Mucosa of rectum (tissue), 2 donors: ENCODE data around the gene TMCC1.
"Not testable (repeated sequence)": the region's sequence is repeated elsewhere in the genome, so short reads cannot be mapped to it uniquely, and the experiment has no call there.

Experiments
- H3K27ac ChIP-seq, 2 donors: one replicate each; pipeline ENCODE4 v1.7.0; 2013; ENCODE audit warnings: inconsistent platforms in 2 of 2, low read depth in 2 of 2, low read length in 2 of 2
- H3K27me3 ChIP-seq, 2 donors: one replicate each; pipeline ENCODE4 v1.7.0; 2013; ENCODE audit warnings: low read length in 2 of 2; ENCODE audit not compliant: control insufficient read depth in 2 of 2, insufficient read depth in 2 of 2
- H3K36me3 ChIP-seq, 2 donors: one replicate each; pipeline ENCODE4 v1.7.0; 2013; ENCODE audit warnings: low read length in 2 of 2; ENCODE audit not compliant: control insufficient read depth in 2 of 2, insufficient read depth in 2 of 2
- H3K4me1 ChIP-seq, 2 donors: one replicate each; pipeline ENCODE4 v1.7.0; 2013; ENCODE audit warnings: low read length in 2 of 2, mild to moderate bottlenecking in 1 of 2; ENCODE audit not compliant: control insufficient read depth in 2 of 2, insufficient read depth in 2 of 2
- H3K4me3 ChIP-seq, 2 donors: one replicate each; pipeline ENCODE4 v1.7.0; 2013; ENCODE audit warnings: low read length in 2 of 2
- H3K9ac ChIP-seq, 2 donors: one replicate each; pipeline ENCODE4 v1.7.0; 2013; ENCODE audit warnings: low read length in 2 of 2, low read depth in 1 of 2, mild to moderate bottlenecking in 1 of 2
- H3K9me3 ChIP-seq, 2 donors: one replicate each; pipeline ENCODE4 v1.7.0; 2013; ENCODE audit warnings: low read length in 2 of 2; ENCODE audit not compliant: control insufficient read depth in 2 of 2
- donor health status: healthy.
- donor health status: Normal muscosa, but diverticular disease.

The TMCC1 gene

DNA sequence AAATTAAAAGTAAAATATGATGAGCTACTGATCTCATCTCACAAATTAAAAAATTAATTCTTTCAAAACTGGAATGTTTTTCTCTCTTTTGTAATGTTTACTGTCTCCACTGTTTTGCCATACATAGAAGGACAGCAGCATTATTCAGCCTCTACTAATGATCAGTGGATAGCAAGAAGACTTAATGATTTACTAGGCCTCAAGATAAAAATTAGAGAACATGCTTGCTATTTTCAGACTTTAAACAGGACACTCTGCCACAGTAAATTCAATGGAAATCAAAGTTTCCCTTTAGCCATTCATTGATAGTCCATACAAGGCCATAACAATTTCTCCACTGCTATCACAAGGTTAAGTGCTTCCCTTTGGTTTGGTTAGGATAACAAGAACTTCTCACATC is 129.4 kb downstream of the TMCC1 start:
- Histone ChIP-seq H3K27me3 (no peaks in the 10 kb centered on the region), H3K36me3 (no peaks in the 10 kb centered on the region), H3K4me1 (no peaks in the 10 kb centered on the region), H3K4me3 (no peak overlapping the region), H3K27ac (no peak overlapping the region), H3K9ac (no peak overlapping the region), H3K9me3 (no peaks in the 10 kb centered on the region)

DNA sequence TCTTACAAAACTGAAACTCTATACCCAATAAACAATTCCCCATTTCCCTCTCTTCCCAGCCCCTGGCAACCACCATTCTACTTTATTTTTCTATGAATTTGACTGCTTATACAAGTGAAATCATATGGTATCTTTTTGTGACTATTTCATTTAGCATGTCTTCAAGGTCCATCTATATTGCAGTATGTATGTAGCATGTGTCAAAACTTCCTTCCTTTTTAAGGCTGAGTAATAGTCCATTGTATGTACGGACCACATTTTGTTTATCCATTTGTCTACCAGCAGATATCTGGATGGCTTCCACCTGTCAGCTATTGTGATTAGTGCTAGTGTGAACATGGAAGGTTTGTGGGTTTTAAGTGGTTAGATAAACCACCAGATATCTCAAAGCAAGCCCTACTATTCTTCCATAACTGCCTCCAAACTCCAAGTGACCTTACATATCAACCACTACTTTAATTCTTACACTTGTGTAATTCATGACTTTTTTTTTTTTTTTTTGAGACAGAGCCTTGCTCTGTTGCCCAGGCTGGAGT is 134.7 kb downstream of the TMCC1 start:
- Histone ChIP-seq H3K4me3 (no peak overlapping the region), H3K9ac (no peak overlapping the region), H3K27ac (no peak overlapping the region), H3K36me3 (no peaks in the 10 kb centered on the region), H3K27me3 (no peaks in the 10 kb centered on the region), H3K4me1 (no peaks in the 10 kb centered on the region), H3K9me3 (no peaks in the 10 kb centered on the region)

DNA sequence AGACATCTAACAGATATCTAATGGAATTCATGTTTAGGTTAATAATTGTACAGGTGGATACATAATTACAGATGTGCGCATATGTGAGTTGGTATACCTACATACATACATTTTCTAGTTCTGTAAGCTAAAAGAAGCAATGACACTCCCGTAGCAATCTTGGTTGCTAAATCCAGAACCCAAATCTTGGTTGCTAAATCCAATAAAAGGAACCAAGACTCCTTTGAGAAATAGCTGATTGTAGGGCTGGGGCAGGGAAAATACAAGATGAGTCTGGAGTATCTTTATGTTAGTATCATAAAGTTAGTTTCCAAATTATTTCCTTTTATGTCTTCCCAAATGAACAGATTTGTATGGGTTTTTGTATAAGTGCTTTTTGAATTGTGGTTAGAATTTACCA is 135.2 kb downstream of the TMCC1 start:
- Histone ChIP-seq H3K36me3 (no peaks in the 10 kb centered on the region), H3K4me1 (no peaks in the 10 kb centered on the region), H3K27me3 (no peaks in the 10 kb centered on the region), H3K4me3 (no peak overlapping the region), H3K27ac (no peak overlapping the region), H3K9ac (no peak overlapping the region), H3K9me3 (no peaks in the 10 kb centered on the region)

DNA sequence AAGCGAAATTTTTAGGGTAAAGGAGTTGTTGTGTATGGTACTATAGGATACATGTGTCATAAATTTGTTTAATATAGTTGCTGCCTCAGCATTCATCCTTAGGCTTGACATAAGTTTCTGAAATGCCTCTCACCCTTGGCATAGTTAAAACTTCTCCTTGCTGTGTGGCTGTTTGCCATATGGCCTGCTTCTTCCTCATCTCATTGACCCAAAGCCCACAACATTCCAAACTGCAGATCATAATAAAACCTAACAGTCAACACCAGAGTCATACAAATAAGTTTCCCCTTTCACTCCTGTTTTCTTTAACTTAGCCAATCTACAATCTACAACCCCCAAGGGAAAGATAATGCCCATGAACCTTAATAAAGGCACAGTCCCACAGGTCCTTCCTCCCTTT is 136.6 kb downstream of the TMCC1 start:
- Histone ChIP-seq H3K4me1 (no peaks in the 10 kb centered on the region), H3K27me3 (no peaks in the 10 kb centered on the region), H3K36me3 (no peaks in the 10 kb centered on the region), H3K27ac (no peak overlapping the region), H3K9me3 (no peaks in the 10 kb centered on the region), H3K4me3 (no peak overlapping the region), H3K9ac (no peak overlapping the region)

DNA sequence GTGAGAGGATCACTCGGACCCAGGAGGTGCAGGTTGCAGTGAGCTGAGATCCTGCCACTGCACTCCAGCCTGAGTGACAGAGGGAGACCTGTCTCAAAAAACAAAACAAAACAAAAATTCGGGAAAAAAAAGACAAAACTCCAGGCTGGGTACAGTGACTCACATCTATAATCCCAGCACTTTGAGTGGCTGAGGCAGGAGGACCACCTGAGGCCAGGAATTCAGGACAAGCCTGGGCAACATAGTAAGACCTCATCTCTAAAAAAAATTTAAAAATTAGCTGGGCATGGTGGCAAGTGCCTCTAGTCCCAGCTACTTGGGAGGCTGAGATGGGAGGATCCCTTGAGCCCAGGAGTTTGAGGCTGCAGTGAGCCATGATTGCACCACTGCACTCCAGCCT is 142.4 kb downstream of the TMCC1 start:
- H3K27ac ChIP-seq, H3K4me3 ChIP-seq, H3K36me3 ChIP-seq, H3K9me3 ChIP-seq, H3K4me1 ChIP-seq, H3K27me3 ChIP-seq, H3K9ac ChIP-seq: not testable (repeated sequence)

DNA sequence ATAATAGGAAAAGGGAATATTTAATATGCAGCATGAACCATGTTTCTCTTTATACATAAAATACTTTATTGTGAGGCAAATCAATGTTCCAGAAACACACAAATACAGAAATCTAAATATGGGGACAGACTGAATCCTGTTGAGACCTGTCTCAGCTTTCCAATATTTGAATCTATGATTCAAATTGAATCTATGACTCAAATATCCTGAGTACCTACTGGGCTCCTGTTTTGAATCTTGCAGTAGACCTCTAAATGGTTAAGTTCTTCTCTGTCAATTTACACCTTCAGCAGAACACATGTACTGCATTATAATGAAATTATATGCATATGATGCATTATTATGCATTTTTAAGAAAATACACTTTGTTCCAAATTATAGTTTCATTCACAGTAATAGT is 143.8 kb downstream of the TMCC1 start:
- H3K4me3 ChIP-seq = no peak overlapping the region

DNA sequence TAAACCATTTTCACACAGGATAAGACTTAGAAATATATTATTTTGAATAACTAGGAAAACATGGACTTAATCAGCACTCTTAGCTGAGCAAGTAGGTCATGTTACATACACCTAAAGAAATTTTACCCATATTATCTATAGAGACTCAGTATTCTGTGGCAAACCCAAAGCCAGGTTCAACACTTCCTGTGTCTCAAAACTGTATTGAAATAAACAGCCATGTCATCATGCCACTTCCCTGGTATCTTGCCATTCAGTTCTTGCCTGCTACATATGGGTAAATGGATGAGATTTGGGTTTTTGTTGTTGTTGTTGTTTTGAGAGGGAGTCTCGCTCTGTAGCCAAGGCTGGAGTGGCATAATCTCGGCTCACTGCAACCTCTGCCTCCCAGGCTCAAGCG is 145.5 kb downstream of the TMCC1 start:
- Histone ChIP-seq H3K4me3 (no peak overlapping the region), H3K4me1 (no peaks in the 10 kb centered on the region), H3K9ac (no peak overlapping the region), H3K27ac (no peak overlapping the region), H3K9me3 (no peaks in the 10 kb centered on the region), H3K36me3 (no peaks in the 10 kb centered on the region), H3K27me3 (no peaks in the 10 kb centered on the region)

More for the DNA sequence above, 143.8 kb downstream of the TMCC1 start:
- Histone ChIP-seq H3K4me1 (no peaks in the 10 kb centered on the region), H3K27ac (no peak overlapping the region), H3K9me3 (no peaks in the 10 kb centered on the region), H3K27me3 (no peaks in the 10 kb centered on the region), H3K9ac (no peak overlapping the region), H3K36me3 (no peaks in the 10 kb centered on the region)

DNA sequence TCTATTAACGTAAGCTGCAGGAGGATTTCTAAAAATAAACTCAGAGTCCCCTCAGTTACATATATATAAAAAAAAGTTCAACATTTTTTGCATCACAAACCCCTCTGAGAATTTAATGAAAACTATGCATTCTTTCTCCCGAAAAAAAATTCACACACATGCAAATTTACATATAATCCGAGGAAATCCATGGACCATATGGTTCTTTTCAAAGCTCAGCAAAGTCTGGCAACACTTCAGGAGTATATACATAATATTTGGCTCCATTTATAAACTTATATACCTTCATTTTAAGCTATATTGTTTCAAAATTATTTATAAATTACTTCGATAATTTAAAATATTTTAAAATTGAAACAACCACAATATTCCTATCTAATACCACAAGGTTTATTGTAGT is 146.4 kb downstream of the TMCC1 start:
- Histone ChIP-seq H3K9ac (no peak overlapping the region), H3K4me1 (no peaks in the 10 kb centered on the region), H3K36me3 (no peaks in the 10 kb centered on the region), H3K9me3 (no peaks in the 10 kb centered on the region), H3K27me3 (no peaks in the 10 kb centered on the region), H3K4me3 (no peak overlapping the region), H3K27ac (no peak overlapping the region)

DNA sequence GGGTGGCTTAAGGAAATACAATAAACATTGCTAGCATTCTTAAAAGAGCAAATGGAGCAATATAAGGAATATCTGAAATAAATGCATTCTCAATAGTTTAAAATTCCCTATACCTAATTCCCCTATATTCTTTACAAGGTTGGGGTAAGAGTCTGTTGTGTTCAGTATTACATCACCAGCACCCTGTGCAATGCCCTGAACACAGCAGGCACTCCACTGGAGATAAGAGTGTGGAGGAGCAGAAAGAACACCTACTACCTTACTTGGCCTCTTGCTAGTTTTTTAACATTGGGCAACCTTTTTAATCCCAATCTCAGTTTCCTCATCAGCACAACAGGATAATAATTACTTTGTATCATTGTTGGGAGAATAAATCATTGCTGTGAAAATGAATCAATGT is 146.9 kb downstream of the TMCC1 start:
- H3K9me3 ChIP-seq = no peaks in the 10 kb centered on the region
- no peak overlapping the region for H3K27ac ChIP-seq
- no peaks in the 10 kb centered on the region for H3K36me3 ChIP-seq

DNA sequence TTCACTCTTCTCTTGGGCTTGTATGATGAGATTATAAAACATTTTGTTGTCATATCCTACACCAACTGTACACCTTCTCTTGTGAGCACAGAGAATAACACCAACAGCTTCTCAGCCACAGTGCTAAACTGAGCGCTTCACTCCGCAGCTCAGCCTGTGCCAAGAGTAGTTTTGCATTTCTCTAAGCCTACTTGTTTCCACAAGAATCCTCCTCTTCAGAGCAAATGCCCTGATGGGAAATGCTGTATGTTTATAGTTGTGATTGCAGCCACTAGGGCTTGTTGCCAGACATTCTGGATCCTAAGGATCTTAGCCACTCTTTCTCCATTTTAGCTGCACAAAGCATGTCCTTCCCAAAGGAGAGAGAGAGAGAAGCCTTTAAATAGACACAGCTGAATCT is 148.3 kb downstream of the TMCC1 start:
- Histone ChIP-seq H3K27ac (no peak overlapping the region), H3K9ac (no peak overlapping the region), H3K4me1 (no peaks in the 10 kb centered on the region)

More for the DNA sequence above, 146.9 kb downstream of the TMCC1 start:
- no peaks in the 10 kb centered on the region for H3K4me1 ChIP-seq
- no peaks in the 10 kb centered on the region for H3K27me3 ChIP-seq
- H3K4me3 ChIP-seq = no peak overlapping the region
- H3K9ac ChIP-seq = no peak overlapping the region

DNA sequence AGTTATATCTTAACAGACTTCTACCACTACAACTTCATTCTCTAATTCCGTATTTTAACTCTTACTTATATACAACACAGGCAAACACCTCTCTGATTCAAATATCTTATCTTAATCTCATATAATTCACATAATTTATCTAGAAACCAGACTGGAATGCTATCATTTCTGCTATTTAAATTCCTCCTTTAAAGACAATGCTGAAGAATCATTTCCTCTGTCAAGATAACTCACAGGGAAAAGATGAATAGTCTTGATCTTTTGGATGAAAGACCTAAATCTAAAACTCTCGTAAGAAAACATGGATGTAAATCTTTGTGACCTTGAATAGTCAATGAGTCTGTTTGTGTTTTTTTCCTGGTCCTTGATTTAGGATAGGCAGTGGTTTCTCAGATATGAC is 151.7 kb downstream of the TMCC1 start:
- Histone ChIP-seq H3K4me1 (no peaks in the 10 kb centered on the region), H3K9ac (no peak overlapping the region), H3K27ac (no peak overlapping the region), H3K4me3 (no peak overlapping the region), H3K9me3 (no peaks in the 10 kb centered on the region), H3K36me3 (no peaks in the 10 kb centered on the region), H3K27me3 (no peaks in the 10 kb centered on the region)

More for the DNA sequence above, 148.3 kb downstream of the TMCC1 start:
- no peaks in the 10 kb centered on the region for H3K36me3 ChIP-seq
- H3K4me3 ChIP-seq = no peak overlapping the region
- H3K27me3 ChIP-seq = no peaks in the 10 kb centered on the region
- H3K9me3 ChIP-seq = no peaks in the 10 kb centered on the region
